GM12878 (cell line): Measurements from ENCODE around the gene SPA17. TPM values are rescaled to one million over a fixed set of nuclear protein-coding genes. Genes with fewer than 3 reads are reported as not detected.

Source experiments
- ATAC-seq: fragments of 200-7000 bp; cut with Tn5 transposase; 3 replicates; pipeline ENCODE4 v1.9.1; 2020; ENCODE audit warnings: mild to moderate bottlenecking, moderate library complexity
- BruUV-seq: library from RNA; stranded (reverse); fragments of 400-500 nt; replicated peaks from 2 replicates; lab custom pipeline; 2021; lab: Mats Ljungman, UMichigan
- CTCF ChIA-PET: fragments of 300-600 bp; sonication (Branson Sonifier 250); formaldehyde crosslinking; extraction: SDS; loops from one replicate; lab custom pipeline; 2021; ENCODE audit warnings: inconsistent platforms; lab: Yijun Ruan, JAX
- POLR2A ChIA-PET: fragments of 350-600 bp; formaldehyde crosslinking; extraction: SDS; loops from one replicate; lab custom pipeline; 2021; ENCODE audit warnings: inconsistent platforms; lab: Charles Lee
- RAD21 ChIA-PET: fragments of 300-600 bp; sonication (Branson Sonifier 250); formaldehyde crosslinking; loops from one replicate; lab custom pipeline; 2023; ENCODE audit warnings: antibody characterized with exemption; ENCODE audit not compliant: unreplicated experiment; lab: Charles Lee
- SMC1A ChIA-PET: fragments of 300-600 bp; sonication (Branson Sonifier 250); formaldehyde crosslinking; loops from one replicate; lab custom pipeline; 2023; ENCODE audit not compliant: unreplicated experiment, uncharacterized antibody; lab: Charles Lee
- DNase-seq: peaks from one replicate; pipeline ENCODE4 v3.0.0-alpha.2; 2011; ENCODE audit warnings: low read depth, low spot score
- FAIRE-seq: peaks from 3 replicates; lab custom pipeline; 2011; peaks lifted over from hg19 to GRCh38; lab: Jason Lieb, UNC
- H2AFZ ChIP-seq: 2 replicates; pipeline ENCODE4 v1.6.0; 2011; ENCODE audit warnings: low read depth, low read length, control low read depth; ENCODE audit not compliant: control insufficient read depth
- H3K27ac ChIP-seq: 2 replicates; pipeline ENCODE4 v1.5.1; 2011; ENCODE audit warnings: control low read depth; ENCODE audit not compliant: control insufficient read depth, insufficient read depth
- H3K27me3 ChIP-seq, 2 experiments: replicated peaks in 1 of 2; 2 replicates each; pipeline versions ENCODE4 v1.6.0 to v1.6.1; 2011; ENCODE audit warnings: low read length in 1 of 2; ENCODE audit not compliant: control insufficient read depth in 2 of 2, insufficient read depth in 2 of 2
- H3K36me3 ChIP-seq, 2 experiments: 2 replicates each; pipeline ENCODE4 v1.5.1; 2011; ENCODE audit warnings: low read length in 1 of 2; ENCODE audit not compliant: control insufficient read depth in 2 of 2, insufficient read depth in 2 of 2
- H3K4me1 ChIP-seq: 2 replicates; pipeline ENCODE4 v1.6.1; 2011; ENCODE audit warnings: mild to moderate bottlenecking, low read length, moderate library complexity, mixed read lengths; ENCODE audit not compliant: control insufficient read depth, insufficient read depth
- H3K4me2 ChIP-seq: 2 replicates; pipeline ENCODE4 v1.6.0; 2011; ENCODE audit warnings: control low read depth; ENCODE audit not compliant: control insufficient read depth, insufficient read depth
- H3K4me3 ChIP-seq: fragments of 200-600 bp; sonication (generic); 2 replicates; pipeline ENCODE4 v1.5.1; 2016
- H3K79me2 ChIP-seq: 2 replicates; pipeline ENCODE4 v1.6.0; 2011; ENCODE audit warnings: low read length; ENCODE audit not compliant: control insufficient read depth, insufficient read depth
- H3K9ac ChIP-seq: 2 replicates; pipeline ENCODE4 v1.8.0; 2011; ENCODE audit warnings: low read length, control low read depth, mixed read lengths; ENCODE audit not compliant: control insufficient read depth, insufficient read depth
- H3K9me3 ChIP-seq: replicated peaks from 3 replicates; pipeline ENCODE4 v1.5.1; 2011; ENCODE audit warnings: mild to moderate bottlenecking, low read length; ENCODE audit not compliant: control insufficient read depth, insufficient read depth
- H4K20me1 ChIP-seq: 2 replicates; pipeline ENCODE4 v1.6.0; 2011; ENCODE audit not compliant: control insufficient read depth, insufficient read depth
- GABPA ChIP-seq: IDR thresholded peaks from 2 replicates; pipeline ENCODE4 v1.6.1; 2014; ENCODE audit warnings: antibody characterized with exemption, low read depth, mild to moderate bottlenecking, inconsistent platforms
- HDGF ChIP-seq: fragments of 450-650 bp; IDR thresholded peaks from 2 replicates; pipeline ENCODE4 v1.6.1; 2016; ENCODE audit warnings: antibody characterized with exemption
- MXI1 ChIP-seq: fragments of 150-350 bp; IDR thresholded peaks from 2 replicates; pipeline ENCODE4 v1.6.1; 2011; ENCODE audit warnings: low read depth, mild to moderate bottlenecking, inconsistent platforms, low read length, improper control_type of control experiment
- RELA ChIP-seq: fragments of 450-650 bp; IDR thresholded peaks from 2 replicates; pipeline ENCODE4 v1.8.0; 2014; ENCODE audit warnings: borderline replicate concordance; ENCODE audit not compliant: partially characterized antibody
- RUNX3 ChIP-seq: IDR thresholded peaks from 2 replicates; pipeline ENCODE4 v1.6.1; 2012; ENCODE audit warnings: low read length, inconsistent platforms
- SUZ12 ChIP-seq: fragments of 200-600 bp; sonication (generic); IDR thresholded peaks from one replicate; pipeline ENCODE4 v1.6.1; 2018; ENCODE audit warnings: antibody characterized with exemption, mild to moderate bottlenecking; ENCODE audit not compliant: unreplicated experiment
- TAF1 ChIP-seq: IDR thresholded peaks from 2 replicates; pipeline ENCODE4 v1.6.1; 2011; ENCODE audit warnings: mild to moderate bottlenecking, low read depth, low read length, borderline replicate concordance
- ZZZ3 ChIP-seq: IDR thresholded peaks from 2 replicates; pipeline ENCODE4 v1.6.1; 2011; ENCODE audit warnings: low read depth; ENCODE audit not compliant: control insufficient read depth, insufficient read length
- WGBS: methylation state at CpG from one replicate; pipeline ENCODE4 v1.1.6; 2016; ENCODE audit warnings: low lambda C conversion rate; ENCODE audit not compliant: insufficient replicate concordance, insufficient coverage; ENCODE audit errors: missing lambda C conversion rate; 5-methylcytosine and 5-hydroxymethylcytosine counted together
- in situ Hi-C: fragments of 300-500 bp; cut with MboI; formaldehyde crosslinking; loops from 9 replicates; pipeline ENCODE4 v1.14.3; 2018; ENCODE audit warnings: mixed read lengths
- intact Hi-C: fragments of 100-400 bp; cut with micrococcal nuclease; formaldehyde crosslinking; loops from one replicate; pipeline ENCODE4 v1.14.2; 2022; ENCODE audit not compliant: unreplicated experiment
- polyA plus RNA-seq, 11 experiments: library from polyadenylated mRNA; depleted of rRNA in 4 of 11; unstranded in 6 of 11; stranded (reverse) in 5 of 11; fragments of >200 nt; fragmentation: Nextera tagmentation in 4 of 11; fragmentation: Illumina TruSeq in 1 of 11; extraction: Ambion mirVana in 4 of 11; extraction: Trizol in 1 of 11; gene quantifications; 1 replicate in 1 of 11; 2 replicates in 10 of 11; pipeline versions ENCODE4 v1.2.1 to v1.2.3, GENCODE V29; 2011 to 2016; ENCODE audit warnings: inconsistent platforms in 2 of 11, missing spikeins in 2 of 11, low read depth in 1 of 11
- total RNA-seq, 4 experiments: library from RNA; depleted of rRNA in 3 of 4; stranded (reverse); fragments of >200 nt in 3 of 4; fragmentation: Illumina TruSeq in 1 of 4; extraction: Trizol in 1 of 4; gene quantifications; 2 replicates each; pipeline versions ENCODE4 v1.2.1 to v1.2.3, GENCODE V29; 2013 to 2021
- TF ChIP-seq, protein P1 (sequence below): fragments of 450-650 bp; IDR thresholded peaks from 2 replicates; pipeline ENCODE4 v1.6.1; 2014; ENCODE audit warnings: mild to moderate bottlenecking

Gene SPA17
- total and polyA plus RNA-seq, 10 of the 15 experiments (the other 5 are each of a cell fraction or from before 2014, with no cell fraction given): 2.9 to 13.2 (median 8.5) TPM

DNA sequence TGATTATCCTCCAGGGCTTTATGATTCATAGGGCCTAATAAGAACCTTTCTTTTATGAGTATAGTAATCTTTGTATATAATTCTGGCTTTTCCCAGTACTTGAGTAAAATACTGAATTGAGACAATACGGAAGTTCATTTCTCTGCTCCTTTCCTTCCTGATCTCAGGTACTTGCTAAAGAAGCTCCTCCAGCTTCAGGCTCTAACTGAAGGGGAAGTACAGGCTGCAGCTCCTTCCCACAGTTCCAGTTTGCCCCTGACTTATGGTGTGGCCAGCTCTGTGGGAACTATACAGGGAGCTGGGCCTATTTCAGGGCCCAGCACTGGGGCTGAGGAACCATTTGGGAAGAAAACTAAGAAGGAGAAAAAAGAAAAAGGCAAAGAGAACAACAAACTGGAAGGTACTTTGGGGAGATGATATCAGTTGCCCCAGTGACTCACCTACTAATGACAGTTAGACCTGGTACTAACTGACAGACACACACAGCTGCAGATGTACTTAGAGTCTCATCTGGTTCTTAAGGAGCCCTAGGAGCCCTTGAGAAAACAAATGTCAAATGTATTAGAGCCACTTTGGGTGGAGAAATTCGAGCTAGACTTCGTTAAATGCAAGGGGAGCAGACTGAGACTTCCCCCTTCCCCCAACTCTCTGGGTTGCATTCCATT lies 48.1 kb upstream of the SPA17 start:
- no TSS peak for BruUV-seq
- Histone ChIP-seq H2AFZ (no peak overlapping the region), H3K27ac (no peak overlapping the region), H3K9ac (no peak overlapping the region), H4K20me1 (no peaks in the 10 kb centered on the region), H3K27me3 (no peaks in the 10 kb centered on the region), H3K9me3 (no peaks in the 10 kb centered on the region), H3K79me2 (peaks cover 21% of the 10 kb centered on the region), H3K4me1 (no peaks in the 10 kb centered on the region), H3K4me3 (no peak overlapping the region), H3K36me3 (peaks cover 2 to 24% of the 10 kb centered on the region in 2 experiments; a peak in 3 of 4 replicates), H3K4me2 (no peak overlapping the region)
- RAD21 ChIA-PET: no interaction called here
- SMC1A ChIA-PET: interaction anchor here (0.5 to 1.9 kb wide), 3 partner anchors 8 to 579 kb away, joined by 3 to 5 read pairs (median 3); no protein-coding TSS in a partner anchor
- WGBS: 97% methylated on average over 3 of the region's 3 CpGs
- TF ChIP-seq, protein P1, sequence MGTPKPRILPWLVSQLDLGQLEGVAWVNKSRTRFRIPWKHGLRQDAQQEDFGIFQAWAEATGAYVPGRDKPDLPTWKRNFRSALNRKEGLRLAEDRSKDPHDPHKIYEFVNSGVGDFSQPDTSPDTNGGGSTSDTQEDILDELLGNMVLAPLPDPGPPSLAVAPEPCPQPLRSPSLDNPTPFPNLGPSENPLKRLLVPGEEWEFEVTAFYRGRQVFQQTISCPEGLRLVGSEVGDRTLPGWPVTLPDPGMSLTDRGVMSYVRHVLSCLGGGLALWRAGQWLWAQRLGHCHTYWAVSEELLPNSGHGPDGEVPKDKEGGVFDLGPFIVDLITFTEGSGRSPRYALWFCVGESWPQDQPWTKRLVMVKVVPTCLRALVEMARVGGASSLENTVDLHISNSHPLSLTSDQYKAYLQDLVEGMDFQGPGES: no peak
- POLR2A ChIA-PET: interaction anchor here (1.0 kb wide), 1 partner anchor 328 kb away, joined by 3 read pairs; no protein-coding TSS in a partner anchor
- in situ Hi-C loops: no loop called here
- no peak for ATAC-seq
- CTCF ChIA-PET: interaction anchor here (0.7 to 1.0 kb wide), 2 partner anchors 16 to 18 kb away, joined by 3 to 4 read pairs; no protein-coding TSS in a partner anchor
- intact Hi-C loops: no loop called here
- no peak for FAIRE-seq
- DNase-seq: no peak

DNA sequence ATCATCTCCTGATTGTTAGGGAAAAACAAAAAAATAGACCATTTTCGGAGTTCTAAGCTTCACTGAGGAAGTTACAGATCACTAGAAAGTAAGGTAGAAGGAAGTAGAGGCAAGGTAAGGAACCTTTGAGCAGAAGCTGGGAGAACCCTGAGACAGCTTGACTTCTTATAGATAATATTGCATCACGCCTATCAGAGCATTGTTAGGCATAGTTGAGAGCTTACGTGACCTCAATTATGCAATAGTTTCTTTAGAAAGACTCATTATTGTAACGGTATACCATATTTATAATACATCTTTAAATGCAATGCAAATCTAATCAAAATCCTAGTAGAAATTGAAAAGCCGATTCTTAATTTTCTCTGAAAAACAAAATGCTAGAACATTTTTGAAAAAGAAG lies 46.2 kb upstream of the SPA17 start:
- 97% methylated on average over 5 of the region's 5 CpGs for WGBS
- in situ Hi-C loops (no loop called here), intact Hi-C loops (no loop called here)
- Histone ChIP-seq H3K4me2 (no peak overlapping the region), H3K4me1 (no peaks in the 10 kb centered on the region), H3K27me3 (no peaks in the 10 kb centered on the region), H3K36me3 (peaks cover 3 to 24% of the 10 kb centered on the region in 2 experiments; a peak in 3 of 4 replicates), H3K79me2 (peaks cover 20% of the 10 kb centered on the region), H3K4me3 (no peak overlapping the region), H3K27ac (no peak overlapping the region)
- RAD21 ChIA-PET: interaction anchor here (1.3 kb wide), 1 partner anchor 9 kb away, joined by 5 read pairs; no protein-coding TSS in a partner anchor
- ATAC-seq (no peak), DNase-seq (no peak)
- POLR2A ChIA-PET: interaction anchor here (0.7 kb wide), 1 partner anchor 233 kb away, joined by 3 read pairs; no protein-coding TSS in a partner anchor
- no TSS peak for BruUV-seq
- CTCF ChIA-PET: interaction anchor here (0.9 to 1.2 kb wide), 4 partner anchors 17 to 730 kb away, joined by 3 read pairs; no protein-coding TSS in a partner anchor
- SMC1A ChIA-PET: no interaction called here
- TF ChIP-seq SUZ12: no peak
- no peak for TF ChIP-seq RELA
- TF ChIP-seq TAF1: no peak
- TF ChIP-seq GABPA: no peak
- TF ChIP-seq HDGF: no peak
- no peak for TF ChIP-seq MXI1
- TF ChIP-seq RUNX3: no peak
- TF ChIP-seq ZZZ3: no peak
- TF ChIP-seq, all 136 proteins: peak for 0
- Histone ChIP-seq H2AFZ (no peak overlapping the region), H4K20me1 (no peaks in the 10 kb centered on the region), H3K9me3 (no peaks in the 10 kb centered on the region), H3K9ac (no peak overlapping the region)
- FAIRE-seq: no peak
